Measurements from ENCODE around the gene CXCL5. TPM values are rescaled to one million over a fixed set of nuclear protein-coding genes. Genes with fewer than 3 reads are reported as not detected.

The CXCL5 gene
- total and polyA plus RNA-seq, 4 donors, result 0.03 to 0.33 (median 0.14) TPM; not detected in 1

DNA sequence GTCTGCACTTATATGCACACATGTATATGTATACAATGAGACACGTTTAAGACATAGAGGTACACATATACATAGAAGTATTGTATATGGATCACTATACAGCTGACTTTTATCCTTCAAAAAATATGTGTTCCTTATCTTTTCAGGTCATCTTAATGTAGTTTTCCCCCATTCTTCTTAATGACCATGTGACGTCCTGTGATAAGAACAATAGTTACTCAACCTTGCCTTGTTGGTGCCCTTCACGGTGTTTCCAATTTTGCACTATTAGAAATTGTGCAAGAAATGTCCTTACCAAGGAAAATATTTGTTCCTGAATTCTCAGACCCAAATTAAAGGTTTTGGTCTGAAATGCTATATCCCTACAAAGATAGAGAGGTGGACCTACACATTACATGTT is 9.4 kb downstream of the CXCL5 start (continued):
- TF ChIP-seq, protein P1, sequence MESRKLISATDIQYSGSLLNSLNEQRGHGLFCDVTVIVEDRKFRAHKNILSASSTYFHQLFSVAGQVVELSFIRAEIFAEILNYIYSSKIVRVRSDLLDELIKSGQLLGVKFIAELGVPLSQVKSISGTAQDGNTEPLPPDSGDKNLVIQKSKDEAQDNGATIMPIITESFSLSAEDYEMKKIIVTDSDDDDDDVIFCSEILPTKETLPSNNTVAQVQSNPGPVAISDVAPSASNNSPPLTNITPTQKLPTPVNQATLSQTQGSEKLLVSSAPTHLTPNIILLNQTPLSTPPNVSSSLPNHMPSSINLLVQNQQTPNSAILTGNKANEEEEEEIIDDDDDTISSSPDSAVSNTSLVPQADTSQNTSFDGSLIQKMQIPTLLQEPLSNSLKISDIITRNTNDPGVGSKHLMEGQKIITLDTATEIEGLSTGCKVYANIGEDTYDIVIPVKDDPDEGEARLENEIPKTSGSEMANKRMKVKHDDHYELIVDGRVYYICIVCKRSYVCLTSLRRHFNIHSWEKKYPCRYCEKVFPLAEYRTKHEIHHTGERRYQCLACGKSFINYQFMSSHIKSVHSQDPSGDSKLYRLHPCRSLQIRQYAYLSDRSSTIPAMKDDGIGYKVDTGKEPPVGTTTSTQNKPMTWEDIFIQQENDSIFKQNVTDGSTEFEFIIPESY (IDR thresholded peaks at IDR 0.05), result no peak
- TF ChIP-seq HNF4G (IDR thresholded peaks at IDR 0.05) (no peak), HNF4A (conservative IDR thresholded peaks at IDR 0.05) (no peak), YY1 (IDR thresholded peaks at IDR 0.05) (no peak)

DNA sequence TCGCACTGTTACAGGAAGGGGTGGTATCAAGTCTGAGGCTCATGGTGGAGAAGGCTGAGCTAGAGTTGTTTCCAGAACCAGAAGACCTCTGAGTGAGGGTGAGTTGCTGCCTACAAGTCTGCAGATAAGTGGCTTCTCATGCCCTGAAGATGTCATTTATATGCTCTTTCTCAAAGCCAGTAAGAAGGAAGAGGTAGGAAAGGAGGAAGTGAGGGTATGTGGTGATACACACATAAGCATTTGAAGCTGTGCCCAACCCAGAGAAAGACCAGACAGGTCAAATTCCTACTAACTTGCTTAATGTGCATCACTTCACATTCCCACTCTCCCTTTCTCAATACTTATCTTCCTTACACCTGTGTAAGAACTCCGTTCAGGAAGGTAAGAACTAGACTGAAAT is 10.4 kb downstream of the CXCL5 start, which contains the start of gene PPBP:
Gene PPBP, minus strand, starts transcription at position 130 of the 400 bp plus-strand sequence. Its CDS starts 87 bp downstream, at position 43.
- WGBS, result 87% methylated on average over 2 of the region's 2 CpGs
- TF ChIP-seq HNF4G (IDR thresholded peaks at IDR 0.05) (no peak), NR2F2 (IDR thresholded peaks at IDR 0.05) (no peak), RAD21 (IDR thresholded peaks at IDR 0.05) (no peak), JUND (IDR thresholded peaks at IDR 0.05) (no peak), HNF4A (conservative IDR thresholded peaks at IDR 0.05) (no peak)
- TF ChIP-seq, protein P1 (IDR thresholded peaks at IDR 0.05), result no peak
- TF ChIP-seq, protein P2, sequence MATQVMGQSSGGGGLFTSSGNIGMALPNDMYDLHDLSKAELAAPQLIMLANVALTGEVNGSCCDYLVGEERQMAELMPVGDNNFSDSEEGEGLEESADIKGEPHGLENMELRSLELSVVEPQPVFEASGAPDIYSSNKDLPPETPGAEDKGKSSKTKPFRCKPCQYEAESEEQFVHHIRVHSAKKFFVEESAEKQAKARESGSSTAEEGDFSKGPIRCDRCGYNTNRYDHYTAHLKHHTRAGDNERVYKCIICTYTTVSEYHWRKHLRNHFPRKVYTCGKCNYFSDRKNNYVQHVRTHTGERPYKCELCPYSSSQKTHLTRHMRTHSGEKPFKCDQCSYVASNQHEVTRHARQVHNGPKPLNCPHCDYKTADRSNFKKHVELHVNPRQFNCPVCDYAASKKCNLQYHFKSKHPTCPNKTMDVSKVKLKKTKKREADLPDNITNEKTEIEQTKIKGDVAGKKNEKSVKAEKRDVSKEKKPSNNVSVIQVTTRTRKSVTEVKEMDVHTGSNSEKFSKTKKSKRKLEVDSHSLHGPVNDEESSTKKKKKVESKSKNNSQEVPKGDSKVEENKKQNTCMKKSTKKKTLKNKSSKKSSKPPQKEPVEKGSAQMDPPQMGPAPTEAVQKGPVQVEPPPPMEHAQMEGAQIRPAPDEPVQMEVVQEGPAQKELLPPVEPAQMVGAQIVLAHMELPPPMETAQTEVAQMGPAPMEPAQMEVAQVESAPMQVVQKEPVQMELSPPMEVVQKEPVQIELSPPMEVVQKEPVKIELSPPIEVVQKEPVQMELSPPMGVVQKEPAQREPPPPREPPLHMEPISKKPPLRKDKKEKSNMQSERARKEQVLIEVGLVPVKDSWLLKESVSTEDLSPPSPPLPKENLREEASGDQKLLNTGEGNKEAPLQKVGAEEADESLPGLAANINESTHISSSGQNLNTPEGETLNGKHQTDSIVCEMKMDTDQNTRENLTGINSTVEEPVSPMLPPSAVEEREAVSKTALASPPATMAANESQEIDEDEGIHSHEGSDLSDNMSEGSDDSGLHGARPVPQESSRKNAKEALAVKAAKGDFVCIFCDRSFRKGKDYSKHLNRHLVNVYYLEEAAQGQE (IDR thresholded peaks at IDR 0.05), result no peak
- Histone ChIP-seq H3K36me3 (ENCODE audit: control insufficient read depth in 4 of 4, insufficient read depth in 3 of 4, low read depth in 1 of 4, low read length in 3 of 4) (no peaks in the 10 kb centered on the region), H3K9me3 (ENCODE audit: control insufficient read depth in 4 of 4, low read length in 3 of 4) (no peaks in the 10 kb centered on the region), H3K4me1 (ENCODE audit: control insufficient read depth in 4 of 4, insufficient read depth in 4 of 4, low read length in 3 of 4) (no peaks in the 10 kb centered on the region), H3K4me3 (ENCODE audit: low read depth in 1 of 3, low read length in 3 of 3) (no peak within 1 kb of the TSS), H3K27me3 (ENCODE audit: control insufficient read depth in 4 of 4, insufficient read depth in 4 of 4, low read length in 3 of 4) (peaks cover 0 to 6% (median 0%) of the 10 kb centered on the region in 4 donors), H3K9ac (ENCODE audit: low read depth in 1 of 2, low read length in 2 of 2) (no peak within 1 kb of the TSS), H3K27ac (ENCODE audit: low read depth in 1 of 2, low read length in 2 of 2) (no peak within 1 kb of the TSS)
- no peak for DNase-seq (ENCODE audit: low spot score)

DNA sequence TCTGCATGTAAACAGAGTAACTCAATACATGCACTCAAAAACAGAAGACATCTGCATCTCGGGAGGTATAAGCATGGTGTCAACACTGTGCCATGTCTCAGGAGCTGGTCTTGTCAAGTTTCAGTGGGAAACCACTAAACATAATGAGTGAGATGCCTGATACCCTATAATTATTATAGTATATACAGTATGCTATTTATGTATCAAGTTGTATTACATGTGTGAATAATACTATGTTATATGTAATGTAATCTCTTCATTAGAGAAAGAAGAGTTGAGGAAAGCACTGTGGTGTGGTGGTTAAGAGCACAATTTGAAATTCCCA is 13.0 kb downstream of the CXCL5 start:
- no peaks in the 10 kb centered on the region for H3K36me3 ChIP-seq (ENCODE audit: control insufficient read depth in 4 of 4, insufficient read depth in 3 of 4, low read depth in 1 of 4, low read length in 3 of 4)
- H3K4me3 ChIP-seq (ENCODE audit: low read depth in 1 of 3, low read length in 3 of 3), result no peak overlapping the region
- no peak overlapping the region for H3K9ac ChIP-seq (ENCODE audit: low read depth in 1 of 2, low read length in 2 of 2)
- H3K4me1 ChIP-seq (ENCODE audit: control insufficient read depth in 4 of 4, insufficient read depth in 4 of 4, low read length in 3 of 4), result peaks cover 0 to 4% (median 0%) of the 10 kb centered on the region in 4 donors
- H3K27me3 ChIP-seq (ENCODE audit: control insufficient read depth in 4 of 4, insufficient read depth in 4 of 4, low read length in 3 of 4), result peaks cover 0 to 2% (median 0%) of the 10 kb centered on the region in 4 donors
- no peak overlapping the region for H3K27ac ChIP-seq (ENCODE audit: low read depth in 1 of 2, low read length in 2 of 2)
- no peaks in the 10 kb centered on the region for H3K9me3 ChIP-seq (ENCODE audit: control insufficient read depth in 4 of 4, low read length in 3 of 4)
- no peak for DNase-seq (ENCODE audit: low spot score)
- WGBS, result 58% methylated on average over 1 of the region's 1 CpG
- TF ChIP-seq, protein P3, sequence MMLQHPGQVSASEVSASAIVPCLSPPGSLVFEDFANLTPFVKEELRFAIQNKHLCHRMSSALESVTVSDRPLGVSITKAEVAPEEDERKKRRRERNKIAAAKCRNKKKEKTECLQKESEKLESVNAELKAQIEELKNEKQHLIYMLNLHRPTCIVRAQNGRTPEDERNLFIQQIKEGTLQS (IDR thresholded peaks at IDR 0.05), result no peak
- TF ChIP-seq, protein P1 (IDR thresholded peaks at IDR 0.05), result no peak
- TF ChIP-seq GABPA (IDR thresholded peaks at IDR 0.05 in 1 of 2, conservative IDR thresholded peaks at IDR 0.05 in 1 of 2) (no peak), EGR1 (IDR thresholded peaks at IDR 0.05; ENCODE audit: low read depth in 2 of 2) (no peak), JUND (IDR thresholded peaks at IDR 0.05) (no peak), NR2F2 (IDR thresholded peaks at IDR 0.05) (no peak), FOXA2 (IDR thresholded peaks at IDR 0.05) (no peak), HNF4G (IDR thresholded peaks at IDR 0.05) (no peak)
- TF ChIP-seq, protein P4, sequence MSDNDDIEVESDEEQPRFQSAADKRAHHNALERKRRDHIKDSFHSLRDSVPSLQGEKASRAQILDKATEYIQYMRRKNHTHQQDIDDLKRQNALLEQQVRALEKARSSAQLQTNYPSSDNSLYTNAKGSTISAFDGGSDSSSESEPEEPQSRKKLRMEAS (IDR thresholded peaks at IDR 0.05), result no peak
